A549 (cell line): ENCODE measurements around the gene KLHL8. TPM values are rescaled to one million over a fixed set of nuclear protein-coding genes. Genes with fewer than 3 reads are reported as not detected.

ENCODE experiments used
- ATAC-seq, 2 experiments: fragments of 200-7000 bp in 1 of 2; fragments of >200 bp in 1 of 2; cut with Nextera tagmentation in 1 of 2; cut with Tn5 transposase in 1 of 2; 3 replicates each; pipeline versions ENCODE4 v1.8.0 to v1.9.1; 2018 to 2020; ENCODE audit warnings: mild to moderate bottlenecking in 1 of 2, moderate library complexity in 1 of 2
- CTCF ChIA-PET: fragments of 300-600 bp; sonication (Branson Sonifier 250); formaldehyde crosslinking; extraction: SDS; loops from one replicate; lab custom pipeline; 2021; ENCODE audit warnings: antibody characterized with exemption, inconsistent platforms; lab: Yijun Ruan, JAX
- POLR2A ChIA-PET: fragments of 350-600 bp; formaldehyde crosslinking; extraction: SDS; loops from one replicate; lab custom pipeline; 2021; ENCODE audit warnings: antibody characterized with exemption, inconsistent platforms; lab: Yijun Ruan, JAX
- DNase-seq, 2 experiments: peaks; one replicate each; pipeline versions ENCODE4 v3.0.0 to v3.0.0-alpha.2; 2011 to 2016; ENCODE audit warnings: low read depth in 1 of 2, low spot score in 1 of 2
- FAIRE-seq: peaks from 2 replicates; lab custom pipeline; 2011; peaks lifted over from hg19 to GRCh38; lab: Jason Lieb, UNC
- H3K27ac ChIP-seq, 2 experiments: fragments of >200 bp; sonication (Bioruptor Twin); formaldehyde crosslinking; 3 replicates each; pipeline ENCODE4 v1.5.1; 2016 to 2017
- H3K4me1 ChIP-seq: fragments of >200 bp; sonication (Bioruptor Twin); formaldehyde crosslinking; 3 replicates; pipeline ENCODE4 v1.6.1; 2016
- H3K4me2 ChIP-seq: fragments of >200 bp; sonication (Bioruptor Twin); formaldehyde crosslinking; 3 replicates; pipeline ENCODE4 v1.6.1; 2016
- H3K4me3 ChIP-seq: fragments of >200 bp; sonication (Bioruptor Twin); formaldehyde crosslinking; 3 replicates; pipeline ENCODE4 v1.5.1; 2016
- H3K9me3 ChIP-seq: fragments of >200 bp; sonication (Bioruptor Twin); formaldehyde crosslinking; 3 replicates; pipeline ENCODE4 v1.6.1; 2016
- CEBPB ChIP-seq, 2 experiments: fragments of >200 bp in 1 of 2; sonication (Bioruptor Twin) in 1 of 2; formaldehyde crosslinking in 1 of 2; IDR thresholded peaks; 2 replicates each; pipeline ENCODE4 v1.6.1; 2012 to 2016
- CHD4 ChIP-seq: fragments of 200-600 bp; sonication (generic); IDR thresholded peaks from 2 replicates; pipeline ENCODE4 v1.6.1; 2016; ENCODE audit warnings: antibody characterized with exemption, mild to moderate bottlenecking, borderline replicate concordance
- E2F6 ChIP-seq: IDR thresholded peaks from 2 replicates; pipeline ENCODE4 v1.6.1; 2012; ENCODE audit warnings: low read depth, borderline replicate concordance
- FOSB ChIP-seq: fragments of 250-450 bp; sonication (Bioruptor Pico); IDR thresholded peaks from 2 replicates; pipeline ENCODE4 v1.5.0; 2020; ENCODE audit warnings: mild to moderate bottlenecking, moderate library complexity
- FOSL2 ChIP-seq, 2 experiments: fragments of 450-650 bp in 1 of 2; fragments of >200 bp in 1 of 2; sonication (Bioruptor Twin) in 1 of 2; formaldehyde crosslinking; IDR thresholded peaks; 2 replicates each; pipeline versions ENCODE4 v1.5.0 to v1.6.1; 2016 to 2020; ENCODE audit warnings: mild to moderate bottlenecking in 1 of 2, moderate library complexity in 1 of 2
- GATA3 ChIP-seq: IDR thresholded peaks from 2 replicates; pipeline ENCODE4 v1.6.1; 2012; ENCODE audit warnings: borderline replicate concordance
- HEYL ChIP-seq: fragments of 250-450 bp; sonication (Bioruptor Pico); IDR thresholded peaks from 2 replicates; pipeline ENCODE4 v1.8.0; 2021; ENCODE audit warnings: mild to moderate bottlenecking, moderate library complexity
- HOXB13 ChIP-seq: fragments of 250-450 bp; sonication (Bioruptor Pico); IDR thresholded peaks from 2 replicates; pipeline ENCODE4 v1.5.0; 2020; ENCODE audit warnings: low read depth, mild to moderate bottlenecking, moderate library complexity
- HOXB5 ChIP-seq: fragments of 250-450 bp; sonication (Bioruptor Pico); IDR thresholded peaks from 2 replicates; pipeline ENCODE4 v1.5.0; 2020; ENCODE audit warnings: mild to moderate bottlenecking, moderate library complexity
- JUN ChIP-seq, 2 experiments: fragments of >200 bp; sonication (Bioruptor Twin); formaldehyde crosslinking; IDR thresholded peaks; 2 replicates in 1 of 2; 3 replicates in 1 of 2; pipeline ENCODE4 v1.6.1; 2016 to 2017
- KDM1A ChIP-seq: fragments of 200-600 bp; sonication (generic); IDR thresholded peaks from 2 replicates; pipeline ENCODE4 v1.6.1; 2016; ENCODE audit warnings: low read depth, mild to moderate bottlenecking
- MAFK ChIP-seq: fragments of 450-650 bp; IDR thresholded peaks from 2 replicates; pipeline ENCODE4 v1.6.1; 2014; ENCODE audit not compliant: partially characterized antibody
- MAX ChIP-seq: IDR thresholded peaks from 2 replicates; pipeline ENCODE4 v1.6.1; 2012
- NPAS2 ChIP-seq: fragments of 250-450 bp; sonication (Bioruptor Pico); IDR thresholded peaks from 2 replicates; pipeline ENCODE4 v1.8.0; 2022; ENCODE audit warnings: mild to moderate bottlenecking, moderate library complexity, borderline replicate concordance
- PBX3 ChIP-seq: IDR thresholded peaks from 2 replicates; pipeline ENCODE4 v1.6.1; 2012
- PHF8 ChIP-seq: fragments of 200-600 bp; sonication (generic); IDR thresholded peaks from 2 replicates; pipeline ENCODE4 v1.6.1; 2016; ENCODE audit warnings: low read depth, mild to moderate bottlenecking, antibody characterized with exemption, moderate library complexity, borderline replicate concordance
- POLR2A ChIP-seq: IDR thresholded peaks from 2 replicates; pipeline ENCODE4 v1.6.1; 2012; ENCODE audit warnings: mild to moderate bottlenecking, low read length
- RAD21 ChIP-seq, 2 experiments: fragments of >200 bp in 1 of 2; sonication (Bioruptor Twin) in 1 of 2; formaldehyde crosslinking in 1 of 2; IDR thresholded peaks in 1 of 2; conservative IDR thresholded peaks in 1 of 2; 2 replicates in 1 of 2; 3 replicates in 1 of 2; pipeline ENCODE4 v1.6.1; 2012 to 2018; ENCODE audit warnings: inconsistent platforms in 1 of 2
- RNF2 ChIP-seq: fragments of 200-600 bp; sonication (generic); IDR thresholded peaks from 2 replicates; pipeline ENCODE4 v1.6.1; 2016; ENCODE audit warnings: low read depth, mild to moderate bottlenecking, antibody characterized with exemption, moderate library complexity, borderline replicate concordance
- SMC3 ChIP-seq: fragments of >200 bp; sonication (Bioruptor Twin); formaldehyde crosslinking; IDR thresholded peaks from 3 replicates; pipeline ENCODE4 v1.6.1; 2018; ENCODE audit warnings: inconsistent platforms
- SREBF2 ChIP-seq: fragments of 450-650 bp; IDR thresholded peaks from 2 replicates; pipeline ENCODE4 v1.6.1; 2014; ENCODE audit warnings: mild to moderate bottlenecking, moderate library complexity
- TFCP2L1 ChIP-seq: fragments of 250-450 bp; sonication (Bioruptor Pico); IDR thresholded peaks from 2 replicates; pipeline ENCODE4 v1.5.0; 2021; ENCODE audit warnings: mild to moderate bottlenecking
- ZFP36 ChIP-seq: fragments of 450-650 bp; IDR thresholded peaks from 2 replicates; pipeline ENCODE4 v1.6.1; 2014; ENCODE audit warnings: borderline replicate concordance; ENCODE audit not compliant: partially characterized antibody
- WGBS: methylation state at CpG from one replicate; pipeline ENCODE4 v1.1.6; 2017; ENCODE audit errors: missing lambda C conversion rate; 5-methylcytosine and 5-hydroxymethylcytosine counted together
- polyA plus RNA-seq, 4 experiments: library from polyadenylated mRNA; depleted of rRNA in 3 of 4; stranded (reverse); fragments of >200 nt; fragmentation: RNase III in 1 of 4; extraction: RNeasy Plus Mini Kit Qiagen cat#74134 plus additional on column Dnase treatment in 1 of 4; gene quantifications; 2 replicates in 3 of 4; 3 replicates in 1 of 4; pipeline ENCODE4 v1.2.3, GENCODE V29; 2011 to 2017
- TF ChIP-seq, protein P1 (sequence below): fragments of 200-600 bp; sonication (generic); IDR thresholded peaks from 2 replicates; pipeline ENCODE4 v1.6.1; 2016; ENCODE audit warnings: antibody characterized with exemption, mild to moderate bottlenecking, moderate library complexity
- TF ChIP-seq, protein P2 (sequence below): fragments of 250-450 bp; sonication (Bioruptor Pico); IDR thresholded peaks from 2 replicates; pipeline ENCODE4 v1.5.0; 2020; ENCODE audit warnings: low read depth, mild to moderate bottlenecking, moderate library complexity
- TF ChIP-seq, protein P3 (sequence below): fragments of >200 bp; sonication (Bioruptor Twin); formaldehyde crosslinking; IDR thresholded peaks from 3 replicates; pipeline ENCODE4 v1.6.1; 2016

KLHL8 gene
- polyA plus RNA-seq, 2 of the 4 experiments (the other 2 are of a cell fraction): 9.7 to 11.2 TPM

- TF ChIP-seq, protein P1, sequence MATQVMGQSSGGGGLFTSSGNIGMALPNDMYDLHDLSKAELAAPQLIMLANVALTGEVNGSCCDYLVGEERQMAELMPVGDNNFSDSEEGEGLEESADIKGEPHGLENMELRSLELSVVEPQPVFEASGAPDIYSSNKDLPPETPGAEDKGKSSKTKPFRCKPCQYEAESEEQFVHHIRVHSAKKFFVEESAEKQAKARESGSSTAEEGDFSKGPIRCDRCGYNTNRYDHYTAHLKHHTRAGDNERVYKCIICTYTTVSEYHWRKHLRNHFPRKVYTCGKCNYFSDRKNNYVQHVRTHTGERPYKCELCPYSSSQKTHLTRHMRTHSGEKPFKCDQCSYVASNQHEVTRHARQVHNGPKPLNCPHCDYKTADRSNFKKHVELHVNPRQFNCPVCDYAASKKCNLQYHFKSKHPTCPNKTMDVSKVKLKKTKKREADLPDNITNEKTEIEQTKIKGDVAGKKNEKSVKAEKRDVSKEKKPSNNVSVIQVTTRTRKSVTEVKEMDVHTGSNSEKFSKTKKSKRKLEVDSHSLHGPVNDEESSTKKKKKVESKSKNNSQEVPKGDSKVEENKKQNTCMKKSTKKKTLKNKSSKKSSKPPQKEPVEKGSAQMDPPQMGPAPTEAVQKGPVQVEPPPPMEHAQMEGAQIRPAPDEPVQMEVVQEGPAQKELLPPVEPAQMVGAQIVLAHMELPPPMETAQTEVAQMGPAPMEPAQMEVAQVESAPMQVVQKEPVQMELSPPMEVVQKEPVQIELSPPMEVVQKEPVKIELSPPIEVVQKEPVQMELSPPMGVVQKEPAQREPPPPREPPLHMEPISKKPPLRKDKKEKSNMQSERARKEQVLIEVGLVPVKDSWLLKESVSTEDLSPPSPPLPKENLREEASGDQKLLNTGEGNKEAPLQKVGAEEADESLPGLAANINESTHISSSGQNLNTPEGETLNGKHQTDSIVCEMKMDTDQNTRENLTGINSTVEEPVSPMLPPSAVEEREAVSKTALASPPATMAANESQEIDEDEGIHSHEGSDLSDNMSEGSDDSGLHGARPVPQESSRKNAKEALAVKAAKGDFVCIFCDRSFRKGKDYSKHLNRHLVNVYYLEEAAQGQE: no peak
- no peak for TF ChIP-seq CHD4
- TF ChIP-seq ZFP36: no peak
- no peak for TF ChIP-seq SREBF2
- TF ChIP-seq HOXB5 (CRISPR knock-in tag): no peak
Measured at GRCh38 chr4:87255755-87256154, 35.3 kb upstream of the KLHL8 start (continued).

GRCh38 chr4:87251106-87251505 lies 30.7 kb upstream of the KLHL8 start:
- no peak overlapping the region for H3K4me2 ChIP-seq
- DNase-seq: no peak
- H3K4me1 ChIP-seq: no peaks in the 10 kb centered on the region
- WGBS: 80% methylated on average over 6 of the region's 6 CpGs
- ChIA-PET POLR2A (no interaction called here), CTCF (interaction anchor here (0.6 kb wide), 1 partner anchor 603 kb away, joined by 3 read pairs; no protein-coding TSS in a partner anchor)
- FAIRE-seq: no peak
- no peak overlapping the region for H3K4me3 ChIP-seq
- TF ChIP-seq, protein P2, sequence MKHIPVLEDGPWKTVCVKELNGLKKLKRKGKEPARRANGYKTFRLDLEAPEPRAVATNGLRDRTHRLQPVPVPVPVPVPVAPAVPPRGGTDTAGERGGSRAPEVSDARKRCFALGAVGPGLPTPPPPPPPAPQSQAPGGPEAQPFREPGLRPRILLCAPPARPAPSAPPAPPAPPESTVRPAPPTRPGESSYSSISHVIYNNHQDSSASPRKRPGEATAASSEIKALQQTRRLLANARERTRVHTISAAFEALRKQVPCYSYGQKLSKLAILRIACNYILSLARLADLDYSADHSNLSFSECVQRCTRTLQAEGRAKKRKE (CRISPR knock-in tag): no peak
- TF ChIP-seq HEYL (CRISPR knock-in tag) (no peak), NPAS2 (no peak), JUN (IDR thresholded peaks at IDR 0.05) (no peak), POLR2A (no peak), SMC3 (no peak), RAD21 (conservative IDR thresholded peaks at IDR 0.05 in 1 of 2, IDR thresholded peaks at IDR 0.05 in 1 of 2) (no peak), SREBF2 (no peak), HOXB13 (CRISPR knock-in tag) (no peak)
- TF ChIP-seq, protein P3, sequence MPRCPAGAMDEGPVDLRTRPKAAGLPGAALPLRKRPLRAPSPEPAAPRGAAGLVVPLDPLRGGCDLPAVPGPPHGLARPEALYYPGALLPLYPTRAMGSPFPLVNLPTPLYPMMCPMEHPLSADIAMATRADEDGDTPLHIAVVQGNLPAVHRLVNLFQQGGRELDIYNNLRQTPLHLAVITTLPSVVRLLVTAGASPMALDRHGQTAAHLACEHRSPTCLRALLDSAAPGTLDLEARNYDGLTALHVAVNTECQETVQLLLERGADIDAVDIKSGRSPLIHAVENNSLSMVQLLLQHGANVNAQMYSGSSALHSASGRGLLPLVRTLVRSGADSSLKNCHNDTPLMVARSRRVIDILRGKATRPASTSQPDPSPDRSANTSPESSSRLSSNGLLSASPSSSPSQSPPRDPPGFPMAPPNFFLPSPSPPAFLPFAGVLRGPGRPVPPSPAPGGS: no peak
- ATAC-seq: no peak
- no peak overlapping the region for H3K27ac ChIP-seq
- H3K9me3 ChIP-seq: no peaks in the 10 kb centered on the region

DNA sequence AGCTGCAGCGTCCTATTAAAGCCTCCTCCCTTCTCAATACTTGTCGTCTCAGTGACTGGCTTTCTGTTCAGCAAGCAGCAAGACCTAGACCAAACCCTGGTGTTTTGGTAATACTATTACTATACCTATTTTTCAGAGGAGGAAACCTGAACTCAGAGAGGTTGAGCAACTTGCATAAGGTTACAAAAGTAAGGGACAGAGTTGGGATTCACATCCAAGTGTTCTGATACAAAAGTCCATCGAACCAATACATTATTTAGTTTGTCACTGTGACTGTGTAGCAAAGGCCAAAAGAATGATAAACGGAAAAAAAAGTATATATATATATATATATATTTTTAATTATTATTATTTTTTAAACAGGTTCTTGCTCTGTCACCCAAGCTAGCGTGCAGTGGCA lies 29.9 kb upstream of the KLHL8 start:
- no peak for ATAC-seq
- 76% methylated on average over 5 of the region's 5 CpGs for WGBS
- TF ChIP-seq TFCP2L1: no peak
- TF ChIP-seq PBX3: no peak
- TF ChIP-seq CEBPB (IDR thresholded peaks at IDR 0.05): no peak
- TF ChIP-seq HOXB5 (CRISPR knock-in tag): no peak
- TF ChIP-seq, protein P2 (CRISPR knock-in tag): no peak
- TF ChIP-seq KDM1A: no peak
- TF ChIP-seq ZFP36: no peak
- TF ChIP-seq MAX: no peak
- no peak for TF ChIP-seq FOSL2 (IDR thresholded peaks at IDR 0.05)
- TF ChIP-seq FOSL2 (CRISPR knock-in tag; IDR thresholded peaks at IDR 0.05): no peak
- TF ChIP-seq FOSB: no peak
- TF ChIP-seq PHF8: no peak
- no peak for TF ChIP-seq GATA3
- no peak for TF ChIP-seq RNF2
- no peak for TF ChIP-seq HEYL (CRISPR knock-in tag)
- no peak for TF ChIP-seq MAFK
- TF ChIP-seq E2F6: no peak
- TF ChIP-seq CHD4: no peak
- no peak for TF ChIP-seq JUN (IDR thresholded peaks at IDR 0.05)
- H3K27ac ChIP-seq: no peak overlapping the region
- no peak for FAIRE-seq
- ChIA-PET CTCF (no interaction called here), POLR2A (no interaction called here)
- no peaks in the 10 kb centered on the region for H3K4me1 ChIP-seq
- no peak overlapping the region for H3K4me2 ChIP-seq
- DNase-seq: no peak
- no peaks in the 10 kb centered on the region for H3K9me3 ChIP-seq
- H3K4me3 ChIP-seq: no peak overlapping the region
